Stomach smooth muscle (tissue), 2 donors: ENCODE data around the gene FLVCR2.

Experiments used
- H3K27ac ChIP-seq: one replicate; pipeline ENCODE4 v1.7.0; 2013; ENCODE audit warnings: mild to moderate bottlenecking, low read length, inconsistent platforms
- H3K27me3 ChIP-seq, 2 donors: one replicate each; pipeline ENCODE4 v1.7.0; 2013; ENCODE audit warnings: low read length in 2 of 2; ENCODE audit not compliant: insufficient read depth in 2 of 2, control insufficient read depth in 1 of 2
- H3K36me3 ChIP-seq, 2 donors: one replicate each; pipeline ENCODE4 v1.7.0; 2013; ENCODE audit warnings: low read length in 2 of 2; ENCODE audit not compliant: control insufficient read depth in 2 of 2, insufficient read depth in 2 of 2
- H3K4me1 ChIP-seq: one replicate; pipeline ENCODE4 v1.7.0; 2013; ENCODE audit warnings: low read length; ENCODE audit not compliant: control insufficient read depth, insufficient read depth
- H3K4me3 ChIP-seq, 2 donors: one replicate each; pipeline ENCODE4 v1.7.0; 2013; ENCODE audit warnings: low read length in 2 of 2
- H3K9ac ChIP-seq, 2 donors: one replicate each; pipeline ENCODE4 v1.7.0; 2013; ENCODE audit warnings: low read length in 2 of 2, mild to moderate bottlenecking in 1 of 2
- H3K9me3 ChIP-seq, 2 donors: one replicate each; pipeline ENCODE4 v1.7.0; 2013; ENCODE audit warnings: low read length in 2 of 2; ENCODE audit not compliant: control insufficient read depth in 2 of 2
- donor health status: healthy.
- donor health status: Pancreatic carcinoma.

The FLVCR2 gene

GRCh38 chr14:75568791-75569190, 9.6 kb upstream of the FLVCR2 start:
- H3K4me1 ChIP-seq, result no peaks in the 10 kb centered on the region
- no peak overlapping the region for H3K9ac ChIP-seq
- no peak overlapping the region for H3K4me3 ChIP-seq
- no peak overlapping the region for H3K27ac ChIP-seq
- H3K9me3 ChIP-seq, result no peaks in the 10 kb centered on the region
- no peaks in the 10 kb centered on the region for H3K36me3 ChIP-seq
- H3K27me3 ChIP-seq, result peaks cover 0 to 2% of the 10 kb centered on the region in 2 donors

DNA sequence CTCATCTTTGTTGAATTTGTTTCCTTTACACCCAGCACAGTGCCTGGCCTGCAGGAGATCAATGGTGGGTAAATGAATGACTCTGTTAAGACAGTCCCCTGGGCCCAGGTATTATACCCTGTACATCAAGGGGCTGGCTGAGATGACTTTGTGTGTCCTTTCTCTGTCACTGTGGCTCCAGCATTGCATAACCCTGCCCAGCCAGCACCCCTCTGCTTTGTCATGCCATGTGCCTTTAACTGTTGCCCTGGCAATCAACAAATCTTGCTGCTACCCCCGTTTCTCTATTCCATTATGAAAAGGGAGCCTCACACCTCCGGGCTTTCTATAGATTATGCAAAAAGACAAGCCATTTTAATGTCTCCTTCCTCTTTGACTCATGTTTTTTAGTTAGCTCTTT, 7.6 kb upstream of the FLVCR2 start:
- no peaks in the 10 kb centered on the region for H3K4me1 ChIP-seq
- H3K27ac ChIP-seq, result no peak overlapping the region
- no peak overlapping the region for H3K9ac ChIP-seq
- H3K9me3 ChIP-seq, result no peaks in the 10 kb centered on the region
- H3K4me3 ChIP-seq, result no peak overlapping the region
- H3K36me3 ChIP-seq, result no peaks in the 10 kb centered on the region
- H3K27me3 ChIP-seq, result peaks cover 0 to 2% of the 10 kb centered on the region in 2 donors

- peaks cover 0 to 2% of the 10 kb centered on the region in 2 donors for H3K27me3 ChIP-seq
- H3K9ac ChIP-seq, result no peak overlapping the region
- H3K4me1 ChIP-seq, result no peaks in the 10 kb centered on the region
- no peaks in the 10 kb centered on the region for H3K36me3 ChIP-seq
- H3K9me3 ChIP-seq, result no peaks in the 10 kb centered on the region
- no peak overlapping the region for H3K27ac ChIP-seq
- H3K4me3 ChIP-seq, result no peak overlapping the region
These were observed 6.3 kb upstream of the FLVCR2 start for GRCh38 chr14:75572104-75572503.

- Histone ChIP-seq H3K9me3 (no peaks in the 10 kb centered on the region), H3K27me3 (no peaks in the 10 kb centered on the region), H3K27ac (peak overlapping the region; percentile 46)
These were observed 1.3 kb upstream of the FLVCR2 start for GRCh38 chr14:75577090-75577489.

GRCh38 chr14:75577729-75578101, 705 bp upstream of the FLVCR2 start:
- Histone ChIP-seq H3K4me1 (peaks cover 10% of the 10 kb centered on the region), H3K27me3 (no peaks in the 10 kb centered on the region), H3K9ac (peak overlapping the region; percentile 62 to 69), H3K9me3 (no peaks in the 10 kb centered on the region), H3K36me3 (no peaks in the 10 kb centered on the region), H3K27ac (peak overlapping the region; percentile 46), H3K4me3 (peak overlapping the region; percentile 83 to 92)

More at GRCh38 chr14:75577090-75577489, 1.3 kb upstream of the FLVCR2 start:
- Histone ChIP-seq H3K36me3 (no peaks in the 10 kb centered on the region), H3K4me1 (peaks cover 10% of the 10 kb centered on the region), H3K4me3 (peak overlapping the region in 1 of 2 donors; percentile 83), H3K9ac (no peak overlapping the region)

DNA sequence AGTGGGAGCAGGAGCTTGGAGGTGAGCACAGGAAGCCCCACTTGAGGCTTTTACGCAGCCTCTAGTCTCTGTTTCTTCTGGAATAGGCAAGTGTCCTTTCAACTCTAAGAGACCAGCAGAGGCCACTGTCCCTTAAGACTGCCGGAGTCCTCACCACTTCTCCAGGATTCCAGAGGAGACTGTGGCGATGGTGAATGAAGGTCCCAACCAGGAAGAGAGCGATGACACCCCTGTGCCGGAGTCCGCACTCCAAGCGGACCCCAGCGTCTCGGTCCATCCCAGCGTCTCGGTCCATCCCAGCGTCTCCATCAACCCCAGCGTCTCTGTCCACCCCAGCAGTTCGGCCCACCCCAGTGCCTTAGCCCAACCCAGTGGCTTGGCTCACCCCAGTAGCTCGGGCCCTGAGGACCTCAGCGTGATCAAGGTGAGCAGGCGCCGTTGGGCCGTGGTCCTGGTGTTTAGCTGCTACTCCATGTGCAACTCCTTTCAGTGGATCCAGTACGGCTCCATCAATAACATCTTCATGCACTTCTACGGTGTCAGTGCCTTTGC, 442 bp downstream of the FLVCR2 start:
- peak overlapping the region; percentile 23 to 69 for H3K9ac ChIP-seq
- no peaks in the 10 kb centered on the region for H3K36me3 ChIP-seq
- no peaks in the 10 kb centered on the region for H3K9me3 ChIP-seq
- peak overlapping the region; percentile 83 to 92 for H3K4me3 ChIP-seq
- peaks cover 10% of the 10 kb centered on the region for H3K4me1 ChIP-seq
- no peaks in the 10 kb centered on the region for H3K27me3 ChIP-seq
- H3K27ac ChIP-seq, result peak overlapping the region; percentile 49

DNA sequence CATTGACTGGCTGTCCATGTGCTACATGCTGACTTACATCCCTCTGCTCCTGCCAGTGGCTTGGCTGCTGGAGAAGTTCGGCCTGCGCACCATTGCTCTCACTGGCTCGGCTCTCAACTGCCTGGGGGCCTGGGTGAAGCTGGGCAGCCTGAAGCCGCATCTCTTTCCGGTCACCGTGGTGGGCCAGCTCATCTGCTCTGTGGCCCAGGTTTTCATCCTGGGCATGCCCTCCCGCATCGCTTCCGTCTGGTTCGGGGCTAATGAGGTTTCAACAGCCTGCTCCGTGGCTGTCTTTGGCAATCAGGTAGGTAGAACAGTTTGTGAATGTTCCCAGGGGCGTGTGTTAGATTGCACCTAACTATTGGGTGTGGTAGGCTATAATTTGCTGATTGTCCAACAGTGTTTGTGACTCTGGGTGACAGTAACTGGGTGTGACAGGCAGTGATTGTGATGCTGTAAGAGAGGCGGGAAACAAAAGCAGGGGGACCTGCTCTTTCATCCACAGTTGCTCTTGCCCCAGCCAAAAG, 981 bp downstream of the FLVCR2 start:
- Histone ChIP-seq H3K9ac (peak overlapping the region; percentile 23 to 69), H3K4me3 (peak overlapping the region; percentile 83 to 92), H3K27ac (no peak overlapping the region), H3K9me3 (no peaks in the 10 kb centered on the region), H3K4me1 (peaks cover 10% of the 10 kb centered on the region), H3K36me3 (no peaks in the 10 kb centered on the region), H3K27me3 (no peaks in the 10 kb centered on the region)

GRCh38 chr14:75579882-75580281, 1.5 kb downstream of the FLVCR2 start:
- H3K4me3 ChIP-seq, result peak overlapping the region; percentile 83 to 92
- H3K27ac ChIP-seq, result no peak overlapping the region
- no peaks in the 10 kb centered on the region for H3K36me3 ChIP-seq
- H3K9ac ChIP-seq, result peak overlapping the region in 1 of 2 donors; percentile 5
- H3K4me1 ChIP-seq, result peaks cover 10% of the 10 kb centered on the region
- H3K9me3 ChIP-seq, result no peaks in the 10 kb centered on the region
- H3K27me3 ChIP-seq, result no peaks in the 10 kb centered on the region

GRCh38 chr14:75587388-75587787, 9.0 kb downstream of the FLVCR2 start:
- peaks cover 4% of the 10 kb centered on the region for H3K4me1 ChIP-seq
- no peak overlapping the region for H3K9ac ChIP-seq
- H3K27ac ChIP-seq, result no peak overlapping the region
- H3K27me3 ChIP-seq, result no peaks in the 10 kb centered on the region
- no peaks in the 10 kb centered on the region for H3K9me3 ChIP-seq
- H3K36me3 ChIP-seq, result peaks cover 0 to 3% of the 10 kb centered on the region in 2 donors
- no peak overlapping the region for H3K4me3 ChIP-seq

GRCh38 chr14:75589931-75590330, 11.5 kb downstream of the FLVCR2 start:
- H3K4me3 ChIP-seq, result no peak overlapping the region
- no peak overlapping the region for H3K27ac ChIP-seq
- peaks cover 4% of the 10 kb centered on the region for H3K4me1 ChIP-seq
- H3K9ac ChIP-seq, result no peak overlapping the region
- peaks cover 0 to 3% of the 10 kb centered on the region in 2 donors for H3K36me3 ChIP-seq
- H3K27me3 ChIP-seq, result no peaks in the 10 kb centered on the region
- H3K9me3 ChIP-seq, result no peaks in the 10 kb centered on the region

- Histone ChIP-seq H3K4me1 (peaks cover 4% of the 10 kb centered on the region), H3K9ac (no peak overlapping the region), H3K27me3 (no peaks in the 10 kb centered on the region), H3K4me3 (no peak overlapping the region), H3K9me3 (no peaks in the 10 kb centered on the region), H3K27ac (no peak overlapping the region), H3K36me3 (peaks cover 0 to 3% of the 10 kb centered on the region in 2 donors)
These were observed 13.0 kb downstream of the FLVCR2 start for GRCh38 chr14:75591331-75591946.
